HFF-Myc (cell line): ENCODE data around the gene ARFRP1.

Experiments used
- DNase-seq: peaks from one replicate; pipeline ENCODE4 v3.0.0-alpha.2; 2011; ENCODE audit warnings: low read depth; ENCODE audit errors: extremely low read depth
- H3K4me3 ChIP-seq: replicated peaks from 2 replicates; pipeline ENCODE4 v1.5.1; 2011; ENCODE audit warnings: low read depth, mild to moderate bottlenecking, control low read depth, low read length
- TF ChIP-seq, protein P1 (sequence below): IDR thresholded peaks from 2 replicates; pipeline ENCODE4 v1.5.1; 2012; ENCODE audit warnings: mild to moderate bottlenecking, low read depth, low read length, control low read depth; ENCODE audit errors: missing control alignments

Gene ARFRP1

DNA sequence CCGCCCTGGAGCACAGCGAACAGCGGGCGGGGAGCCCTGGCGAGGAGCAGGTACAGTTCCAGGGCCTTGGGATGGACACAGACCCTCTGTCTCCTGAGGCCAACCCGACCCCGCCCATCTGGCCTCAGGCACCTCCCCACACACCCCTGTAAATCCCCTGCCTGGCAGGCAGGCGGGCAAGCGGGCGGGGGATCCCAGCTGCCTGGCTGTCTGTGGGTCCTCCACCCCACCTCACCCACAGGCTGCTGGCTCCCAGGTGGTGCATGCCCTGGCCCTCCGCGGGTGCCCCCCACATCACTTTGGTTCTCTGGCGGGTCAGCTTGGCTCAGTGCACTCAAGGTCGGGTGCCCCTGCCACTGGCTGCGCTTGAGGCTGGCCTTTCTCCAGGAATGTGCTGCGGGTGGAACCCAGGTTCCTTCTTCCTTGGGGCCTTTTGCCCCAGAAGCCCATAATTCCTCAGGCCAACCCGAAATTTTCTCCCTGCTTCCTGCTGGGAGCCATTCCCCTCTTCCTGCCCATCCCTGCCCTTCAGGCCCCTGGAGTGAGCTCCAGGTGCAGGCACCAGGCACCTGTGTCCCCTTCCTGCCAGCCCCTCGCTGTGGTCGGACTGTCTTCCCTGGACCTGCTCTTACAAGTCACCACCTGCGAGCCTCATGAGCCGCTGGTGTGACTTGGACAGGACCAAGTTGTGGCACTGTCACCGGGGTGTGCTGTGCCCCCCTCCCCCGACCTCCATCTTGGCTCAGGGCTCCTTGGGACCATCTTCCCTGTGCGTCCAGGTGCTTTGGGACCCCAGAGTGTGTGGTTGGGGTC, 16.7 kb downstream of the ARFRP1 start:
- no peak for DNase-seq
- TF ChIP-seq, protein P1, sequence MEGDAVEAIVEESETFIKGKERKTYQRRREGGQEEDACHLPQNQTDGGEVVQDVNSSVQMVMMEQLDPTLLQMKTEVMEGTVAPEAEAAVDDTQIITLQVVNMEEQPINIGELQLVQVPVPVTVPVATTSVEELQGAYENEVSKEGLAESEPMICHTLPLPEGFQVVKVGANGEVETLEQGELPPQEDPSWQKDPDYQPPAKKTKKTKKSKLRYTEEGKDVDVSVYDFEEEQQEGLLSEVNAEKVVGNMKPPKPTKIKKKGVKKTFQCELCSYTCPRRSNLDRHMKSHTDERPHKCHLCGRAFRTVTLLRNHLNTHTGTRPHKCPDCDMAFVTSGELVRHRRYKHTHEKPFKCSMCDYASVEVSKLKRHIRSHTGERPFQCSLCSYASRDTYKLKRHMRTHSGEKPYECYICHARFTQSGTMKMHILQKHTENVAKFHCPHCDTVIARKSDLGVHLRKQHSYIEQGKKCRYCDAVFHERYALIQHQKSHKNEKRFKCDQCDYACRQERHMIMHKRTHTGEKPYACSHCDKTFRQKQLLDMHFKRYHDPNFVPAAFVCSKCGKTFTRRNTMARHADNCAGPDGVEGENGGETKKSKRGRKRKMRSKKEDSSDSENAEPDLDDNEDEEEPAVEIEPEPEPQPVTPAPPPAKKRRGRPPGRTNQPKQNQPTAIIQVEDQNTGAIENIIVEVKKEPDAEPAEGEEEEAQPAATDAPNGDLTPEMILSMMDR = no peak
- no peak overlapping the region for H3K4me3 ChIP-seq

DNA sequence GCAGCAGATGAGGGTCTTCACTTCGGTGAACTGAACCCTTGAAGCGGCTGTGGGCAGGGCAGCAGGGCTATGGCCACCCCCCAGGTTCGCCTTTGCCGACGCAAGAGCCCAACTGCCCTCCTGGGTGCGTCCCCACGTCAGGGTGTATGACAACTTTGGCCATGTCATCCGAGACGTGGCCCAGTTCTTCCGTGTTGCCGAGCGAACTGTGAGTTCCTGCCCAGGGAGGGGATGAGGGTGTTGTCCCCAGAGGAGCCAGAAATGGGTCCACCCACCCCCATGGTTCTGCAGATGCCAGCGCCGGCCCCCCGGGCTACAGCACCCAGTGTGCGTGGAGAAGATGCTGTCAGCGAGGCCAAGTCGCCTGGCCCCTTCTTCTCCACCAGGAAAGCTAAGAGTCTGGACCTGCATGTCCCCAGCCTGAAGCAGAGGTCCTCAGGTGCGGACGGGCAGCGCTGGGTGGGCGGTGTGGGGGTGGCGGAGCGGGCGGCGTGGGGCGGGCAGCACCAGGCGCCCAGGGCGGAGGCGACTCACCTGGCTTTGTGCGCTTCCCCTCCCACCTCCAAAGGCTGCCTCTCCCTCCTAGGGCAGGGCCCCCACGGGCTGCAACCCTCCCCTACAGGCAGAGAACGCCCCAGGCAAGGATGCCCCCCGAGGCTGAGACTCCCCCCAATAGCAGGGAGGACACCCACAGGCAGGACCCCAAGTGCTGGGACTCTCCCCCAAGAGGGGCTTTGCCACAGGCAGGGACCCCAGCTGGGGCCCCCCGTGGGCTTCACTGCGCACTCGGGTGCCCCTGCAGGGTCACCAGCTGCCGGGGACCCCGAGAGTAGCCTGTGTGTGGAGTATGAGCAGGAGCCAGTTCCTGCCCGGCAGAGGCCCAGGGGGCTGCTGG, 17.5 kb downstream of the ARFRP1 start:
- H3K4me3 ChIP-seq = no peak overlapping the region
- TF ChIP-seq, protein P1 = no peak
- DNase-seq = no peak

DNA sequence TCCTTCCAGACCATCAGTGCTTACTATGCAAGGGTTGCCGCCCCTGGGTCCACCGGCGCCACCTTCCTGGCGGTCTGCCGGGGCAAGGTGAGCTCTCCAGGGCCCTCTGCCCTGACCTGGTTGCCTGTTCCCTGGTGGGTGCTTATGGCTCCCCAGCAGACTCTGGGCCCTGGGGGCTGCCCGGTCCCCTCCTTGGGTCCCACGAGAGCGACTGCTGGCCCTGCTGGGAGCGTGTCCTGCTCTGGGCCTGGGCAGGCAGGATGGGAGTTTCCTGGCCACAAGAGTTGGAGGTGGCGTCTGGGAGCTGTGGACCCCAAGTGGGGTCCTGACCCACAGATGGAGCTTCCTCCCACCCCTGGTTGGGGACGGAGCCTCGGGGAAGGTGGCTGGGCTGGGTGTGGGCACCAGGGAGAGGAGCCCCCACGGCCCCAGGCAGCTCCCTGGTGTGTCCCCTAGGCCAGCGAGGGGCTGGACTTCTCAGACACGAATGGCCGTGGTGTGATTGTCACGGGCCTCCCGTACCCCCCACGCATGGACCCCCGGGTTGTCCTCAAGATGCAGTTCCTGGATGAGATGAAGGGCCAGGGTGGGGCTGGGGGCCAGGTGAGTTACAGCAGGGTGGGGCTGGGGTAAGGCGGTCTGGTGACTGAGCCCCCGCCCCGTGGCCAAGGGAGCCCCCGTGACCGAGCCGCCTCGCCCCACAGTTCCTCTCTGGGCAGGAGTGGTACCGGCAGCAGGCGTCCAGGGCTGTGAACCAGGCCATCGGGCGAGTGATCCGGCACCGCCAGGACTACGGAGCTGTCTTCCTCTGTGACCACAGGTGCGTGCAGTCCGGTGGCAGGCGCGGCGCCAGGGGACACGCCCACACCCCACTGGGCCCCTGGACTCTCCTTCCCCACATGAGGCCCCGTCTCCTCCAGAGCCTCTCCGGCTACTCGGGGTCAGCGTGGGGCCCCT, 18.5 kb downstream of the ARFRP1 start:
- no peak for DNase-seq
- TF ChIP-seq, protein P1 = no peak
- H3K4me3 ChIP-seq = no peak overlapping the region

DNA sequence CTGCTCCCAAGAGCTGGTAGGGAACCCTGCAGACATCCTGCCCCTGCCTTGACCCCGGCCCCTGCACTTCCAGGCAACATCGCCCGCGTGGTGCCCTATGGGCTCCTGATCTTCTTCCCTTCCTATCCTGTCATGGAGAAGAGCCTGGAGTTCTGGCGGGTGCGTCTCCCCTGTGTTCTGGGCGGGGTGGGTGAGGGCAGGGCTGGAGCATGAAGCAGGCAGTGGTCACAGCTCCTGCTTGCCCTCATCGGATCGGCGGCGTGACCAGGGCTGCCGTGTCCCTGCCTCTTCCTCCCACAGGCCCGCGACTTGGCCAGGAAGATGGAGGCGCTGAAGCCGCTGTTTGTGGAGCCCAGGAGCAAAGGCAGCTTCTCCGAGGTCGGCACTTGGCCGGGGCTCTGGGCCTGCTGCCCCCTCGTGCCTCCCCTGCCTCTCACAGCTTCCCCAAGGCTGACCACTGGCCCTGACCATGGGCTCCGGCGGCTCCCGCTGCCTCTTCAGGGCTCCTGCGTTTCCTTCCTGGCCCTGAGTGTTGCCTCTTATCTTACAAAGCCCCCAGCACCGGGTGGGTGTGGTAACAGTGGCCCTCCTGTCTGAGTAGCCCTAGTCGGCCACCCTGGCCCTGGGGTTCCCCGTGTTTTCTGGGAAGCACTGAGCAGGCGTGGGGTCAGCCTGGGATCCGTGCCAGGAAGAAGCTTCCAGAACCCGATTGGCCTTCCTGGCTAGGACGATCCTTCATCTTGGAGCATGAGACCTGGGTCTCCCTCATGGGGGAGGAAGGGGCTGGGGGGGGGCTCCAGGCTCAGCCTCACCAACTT, 19.3 kb downstream of the ARFRP1 start:
- no peak for DNase-seq
- TF ChIP-seq, protein P1 = no peak
- no peak overlapping the region for H3K4me3 ChIP-seq

DNA sequence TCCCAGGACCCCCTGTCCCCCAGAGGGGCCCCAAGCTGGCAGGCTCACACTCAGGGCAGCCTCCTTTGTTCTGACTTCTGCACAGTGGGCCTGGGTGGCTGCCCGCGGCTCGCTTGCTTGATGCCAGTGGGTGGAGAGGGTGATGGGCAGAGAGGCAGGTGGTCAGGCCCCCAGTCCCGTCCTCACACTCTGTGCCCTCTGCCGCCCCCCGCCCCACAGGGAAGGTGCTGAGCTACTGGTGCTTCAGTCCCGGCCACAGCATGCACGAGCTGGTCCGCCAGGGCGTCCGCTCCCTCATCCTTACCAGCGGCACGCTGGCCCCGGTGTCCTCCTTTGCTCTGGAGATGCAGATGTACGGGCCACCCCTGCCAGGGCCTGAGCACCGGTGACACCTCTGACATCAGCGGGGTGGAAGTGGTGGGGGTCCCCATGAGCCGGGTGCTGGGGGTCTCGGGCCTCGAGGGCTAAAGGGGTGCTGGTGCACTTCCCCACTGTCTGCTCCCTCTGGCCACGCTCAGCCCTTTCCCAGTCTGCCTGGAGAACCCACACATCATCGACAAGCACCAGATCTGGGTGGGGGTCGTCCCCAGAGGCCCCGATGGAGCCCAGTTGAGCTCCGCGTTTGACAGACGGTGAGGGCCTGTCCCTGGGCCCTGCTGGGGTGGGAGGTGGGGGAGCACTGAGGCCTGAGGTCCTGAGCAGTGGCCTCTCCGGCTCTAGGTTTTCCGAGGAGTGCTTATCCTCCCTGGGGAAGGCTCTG, 20.2 kb downstream of the ARFRP1 start:
- TF ChIP-seq, protein P1 = no peak
- no peak overlapping the region for H3K4me3 ChIP-seq
- DNase-seq = no peak
